Nephron progenitor cell (in vitro differentiated cells): ENCODE results near the gene GATAD2B.
A peak's percentile ranks its signal among the peaks of the same experiment; 100 is the strongest.

Source experiments
- DNase-seq: peaks from one replicate; pipeline ENCODE4 v3.0.0; 2021
- H3K27ac Mint-ChIP-seq: 2 replicates; pipeline ENCODE4 v1.8.0; 2021; ENCODE audit warnings: mild to moderate bottlenecking, moderate library complexity, mixed read lengths
- H3K27me3 Mint-ChIP-seq: 2 replicates; pipeline ENCODE4 v1.8.0; 2021; ENCODE audit warnings: mild to moderate bottlenecking, low read depth, mixed read lengths; ENCODE audit not compliant: poor library complexity
- H3K36me3 Mint-ChIP-seq: 2 replicates; pipeline ENCODE4 v1.8.0; 2021; ENCODE audit warnings: low read depth, mixed read lengths
- H3K4me1 Mint-ChIP-seq: 2 replicates; pipeline ENCODE4 v1.8.0; 2021; ENCODE audit warnings: mixed read lengths
- H3K4me3 Mint-ChIP-seq: 2 replicates; pipeline ENCODE4 v1.8.0; 2021; ENCODE audit warnings: mild to moderate bottlenecking, moderate library complexity, mixed read lengths
- H3K9me3 Mint-ChIP-seq: 2 replicates; pipeline ENCODE4 v1.8.0; 2021; ENCODE audit warnings: mild to moderate bottlenecking, moderate library complexity, mixed read lengths
- CTCF ChIP-seq: fragments of 200-600 bp; sonication (generic); IDR thresholded peaks from 2 replicates; pipeline ENCODE4 v1.5.0; 2021; ENCODE audit warnings: antibody characterized with exemption

Gene GATAD2B

DNA sequence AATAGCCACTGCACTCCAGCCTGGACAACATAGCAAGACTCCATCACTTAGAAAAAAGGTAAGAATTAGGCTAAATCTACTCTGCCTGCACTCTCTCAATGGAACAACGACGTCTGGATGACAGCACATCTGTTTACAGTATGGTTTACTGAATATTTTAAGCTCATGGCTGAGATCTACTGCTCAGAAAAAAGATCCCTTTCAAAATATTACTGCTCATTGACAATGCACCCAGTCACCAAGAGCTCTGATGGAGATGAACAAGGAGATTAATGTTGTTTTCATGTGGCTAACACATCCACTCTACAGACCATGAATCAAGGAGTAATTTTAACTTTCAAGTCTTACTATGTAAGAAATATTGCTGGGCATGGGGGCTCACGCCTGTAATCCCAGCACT is 89.6 kb downstream of the GATAD2B start:
- Mint-ChIP-seq H3K27ac (no peak overlapping the region), H3K4me3 (no peak overlapping the region), H3K4me1 (peaks cover 18% of the 10 kb centered on the region), H3K27me3 (peaks cover 3% of the 10 kb centered on the region), H3K9me3 (no peaks in the 10 kb centered on the region), H3K36me3 (peaks cover 19% of the 10 kb centered on the region)
- no peak for DNase-seq
- TF ChIP-seq CTCF: no peak

DNA sequence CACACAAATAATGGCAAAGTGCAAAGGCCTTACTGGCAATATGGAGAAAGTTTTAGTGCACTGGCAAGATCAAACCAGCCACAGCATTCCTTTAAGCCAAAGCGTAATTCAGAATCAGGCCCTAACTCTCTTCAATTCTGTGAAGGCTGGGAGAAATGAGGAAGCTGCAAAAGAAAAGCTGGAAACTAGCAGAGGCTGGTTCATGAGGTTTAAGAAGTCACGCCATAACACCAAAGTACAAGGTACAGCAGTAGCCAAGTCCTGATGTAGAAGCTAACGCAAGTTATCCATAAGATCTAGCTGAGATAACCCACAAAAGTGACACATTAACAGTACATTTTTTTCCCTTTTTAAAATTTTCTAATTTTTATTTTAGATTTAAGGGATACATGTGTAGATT is 90.5 kb downstream of the GATAD2B start:
- TF ChIP-seq CTCF: no peak
- Mint-ChIP-seq H3K27ac (peak overlapping the region; percentile 64), H3K27me3 (peaks cover 3% of the 10 kb centered on the region), H3K4me1 (peaks cover 15% of the 10 kb centered on the region), H3K36me3 (peaks cover 27% of the 10 kb centered on the region), H3K4me3 (no peak overlapping the region), H3K9me3 (no peaks in the 10 kb centered on the region)
- no peak for DNase-seq

- Mint-ChIP-seq H3K9me3 (no peaks in the 10 kb centered on the region), H3K27me3 (peaks cover 3% of the 10 kb centered on the region), H3K4me1 (peaks cover 6% of the 10 kb centered on the region), H3K36me3 (peaks cover 38% of the 10 kb centered on the region), H3K4me3 (no peak overlapping the region), H3K27ac (peak overlapping the region; percentile 95)
- no peak for TF ChIP-seq CTCF
- no peak for DNase-seq
Observed at GRCh38 chr1:153831026-153831425, 91.7 kb downstream of the GATAD2B start.

DNA sequence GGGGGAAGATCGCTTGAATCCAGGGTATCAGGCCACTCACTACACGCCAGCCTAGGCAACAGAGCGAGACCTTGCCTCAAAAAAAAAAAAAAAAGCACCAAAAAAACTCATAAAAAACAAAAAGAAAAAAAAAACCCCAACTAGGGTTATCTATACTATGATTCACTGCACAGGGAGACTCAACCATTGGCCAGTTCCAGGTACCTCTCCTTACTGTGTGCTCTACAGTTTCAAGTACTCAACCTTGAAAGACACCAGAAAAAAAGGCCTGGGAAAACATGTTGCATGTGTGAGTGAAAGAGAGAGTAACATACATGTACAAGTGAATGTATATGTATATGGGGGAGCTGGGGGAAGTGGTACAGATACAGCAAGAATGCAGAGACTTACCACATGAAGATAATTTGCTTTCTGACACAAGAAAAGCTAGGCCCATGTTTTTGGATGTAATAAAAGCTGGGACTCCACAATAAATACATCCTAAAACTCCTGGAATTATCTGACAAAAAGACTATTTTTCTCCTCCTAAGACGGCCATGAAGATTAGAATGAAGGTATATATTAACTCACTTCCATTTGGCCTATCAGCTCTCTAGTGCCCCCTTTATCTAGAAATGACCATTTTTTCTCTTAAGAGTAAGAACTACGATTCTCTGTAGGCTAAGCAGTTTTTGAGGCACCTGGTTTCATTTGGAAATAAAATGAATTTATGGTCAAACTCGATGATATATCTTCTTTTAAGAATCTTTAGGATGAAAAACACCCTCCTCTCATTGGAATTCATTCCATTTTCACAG is 95.4 kb downstream of the GATAD2B start:
- no peak for DNase-seq

GRCh38 chr1:153818876-153819275 is 103.9 kb downstream of the GATAD2B start:
- no peak overlapping the region for H3K27ac Mint-ChIP-seq
- DNase-seq: no peak
- no peaks in the 10 kb centered on the region for H3K4me1 Mint-ChIP-seq
- peaks cover 60% of the 10 kb centered on the region for H3K36me3 Mint-ChIP-seq
- no peak for TF ChIP-seq CTCF
- H3K27me3 Mint-ChIP-seq: no peaks in the 10 kb centered on the region
- H3K4me3 Mint-ChIP-seq: no peak overlapping the region
- no peaks in the 10 kb centered on the region for H3K9me3 Mint-ChIP-seq

More for the DNA sequence above, 95.4 kb downstream of the GATAD2B start:
- TF ChIP-seq CTCF: no peak
- Mint-ChIP-seq H3K36me3 (peaks cover 50% of the 10 kb centered on the region), H3K4me3 (no peak overlapping the region), H3K27ac (peak overlapping the region; percentile 86), H3K9me3 (no peaks in the 10 kb centered on the region), H3K4me1 (peaks cover 6% of the 10 kb centered on the region), H3K27me3 (no peaks in the 10 kb centered on the region)
